Measurements from ENCODE around the gene RASA3.
"Not testable (repeated sequence)": the region's sequence is repeated elsewhere in the genome, so short reads cannot be mapped to it uniquely, and the experiment has no call there.

The RASA3 gene

GRCh38 chr13:114164681-114165429 is 32.4 kb upstream of the RASA3 start:
- Histone ChIP-seq H3K9me3 (ENCODE audit: control insufficient read depth, insufficient read depth, low read length) (no peaks in the 10 kb centered on the region), H3K36me3 (ENCODE audit: control insufficient read depth, insufficient read depth, low read length) (no peaks in the 10 kb centered on the region), H3K27me3 (ENCODE audit: control insufficient read depth, insufficient read depth, low read length) (no peaks in the 10 kb centered on the region), H3K9ac (ENCODE audit: low read depth, low read length) (no peak overlapping the region), H3K4me3 (ENCODE audit: low read depth, low read length) (no peak overlapping the region), H3K4me1 (ENCODE audit: control insufficient read depth, insufficient read depth, low read length) (no peaks in the 10 kb centered on the region)

- no peaks in the 10 kb centered on the region for H3K27me3 ChIP-seq (ENCODE audit: control insufficient read depth, insufficient read depth, low read length)
- no peaks in the 10 kb centered on the region for H3K9me3 ChIP-seq (ENCODE audit: control insufficient read depth, insufficient read depth, low read length)
- H3K9ac ChIP-seq (ENCODE audit: low read depth, low read length) = no peak overlapping the region
- H3K36me3 ChIP-seq (ENCODE audit: control insufficient read depth, insufficient read depth, low read length) = no peaks in the 10 kb centered on the region
- H3K4me3 ChIP-seq (ENCODE audit: low read depth, low read length) = no peak overlapping the region
- no peaks in the 10 kb centered on the region for H3K4me1 ChIP-seq (ENCODE audit: control insufficient read depth, insufficient read depth, low read length)
Measured at GRCh38 chr13:114164053-114164452, 31.6 kb upstream of the RASA3 start.

GRCh38 chr13:114162533-114162922 is 30.1 kb upstream of the RASA3 start:
- Histone ChIP-seq H3K27me3 (ENCODE audit: control insufficient read depth, insufficient read depth, low read length) (no peaks in the 10 kb centered on the region), H3K9me3 (ENCODE audit: control insufficient read depth, insufficient read depth, low read length) (no peaks in the 10 kb centered on the region), H3K36me3 (ENCODE audit: control insufficient read depth, insufficient read depth, low read length) (no peaks in the 10 kb centered on the region), H3K4me1 (ENCODE audit: control insufficient read depth, insufficient read depth, low read length) (no peaks in the 10 kb centered on the region), H3K4me3 (ENCODE audit: low read depth, low read length) (no peak overlapping the region), H3K9ac (ENCODE audit: low read depth, low read length) (no peak overlapping the region)

- H3K36me3 ChIP-seq (ENCODE audit: control insufficient read depth, insufficient read depth, low read length) = no peaks in the 10 kb centered on the region
- H3K9me3 ChIP-seq (ENCODE audit: control insufficient read depth, insufficient read depth, low read length) = no peaks in the 10 kb centered on the region
- H3K4me1 ChIP-seq (ENCODE audit: control insufficient read depth, insufficient read depth, low read length) = no peaks in the 10 kb centered on the region
- no peaks in the 10 kb centered on the region for H3K27me3 ChIP-seq (ENCODE audit: control insufficient read depth, insufficient read depth, low read length)
- H3K4me3 ChIP-seq (ENCODE audit: low read depth, low read length) = no peak overlapping the region
- H3K9ac ChIP-seq (ENCODE audit: low read depth, low read length) = no peak overlapping the region
Measured at GRCh38 chr13:114161644-114162532, 29.5 kb upstream of the RASA3 start.

GRCh38 chr13:114161028-114161556 is 28.7 kb upstream of the RASA3 start:
- no peaks in the 10 kb centered on the region for H3K27me3 ChIP-seq (ENCODE audit: control insufficient read depth, insufficient read depth, low read length)
- H3K4me1 ChIP-seq (ENCODE audit: control insufficient read depth, insufficient read depth, low read length) = no peaks in the 10 kb centered on the region
- H3K9ac ChIP-seq (ENCODE audit: low read depth, low read length) = no peak overlapping the region
- no peak overlapping the region for H3K4me3 ChIP-seq (ENCODE audit: low read depth, low read length)
- no peaks in the 10 kb centered on the region for H3K36me3 ChIP-seq (ENCODE audit: control insufficient read depth, insufficient read depth, low read length)
- no peaks in the 10 kb centered on the region for H3K9me3 ChIP-seq (ENCODE audit: control insufficient read depth, insufficient read depth, low read length)

GRCh38 chr13:114158869-114159666 is 26.6 kb upstream of the RASA3 start:
- not testable (repeated sequence) for H3K9me3 ChIP-seq (ENCODE audit: control insufficient read depth, insufficient read depth, low read length); H3K27me3 ChIP-seq (ENCODE audit: control insufficient read depth, insufficient read depth, low read length); H3K4me1 ChIP-seq (ENCODE audit: control insufficient read depth, insufficient read depth, low read length); H3K4me3 ChIP-seq (ENCODE audit: low read depth, low read length); H3K36me3 ChIP-seq (ENCODE audit: control insufficient read depth, insufficient read depth, low read length); H3K9ac ChIP-seq (ENCODE audit: low read depth, low read length)

- Histone ChIP-seq H3K4me1 (ENCODE audit: control insufficient read depth, insufficient read depth, low read length) (no peaks in the 10 kb centered on the region), H3K36me3 (ENCODE audit: control insufficient read depth, insufficient read depth, low read length) (no peaks in the 10 kb centered on the region), H3K27me3 (ENCODE audit: control insufficient read depth, insufficient read depth, low read length) (peaks cover 3% of the 10 kb centered on the region)
Measured at GRCh38 chr13:114157869-114158495, 25.6 kb upstream of the RASA3 start.

GRCh38 chr13:114155926-114156883 is 23.8 kb upstream of the RASA3 start:
- no peaks in the 10 kb centered on the region for H3K9me3 ChIP-seq (ENCODE audit: control insufficient read depth, insufficient read depth, low read length)
- H3K27me3 ChIP-seq (ENCODE audit: control insufficient read depth, insufficient read depth, low read length) = peaks cover 3% of the 10 kb centered on the region
- no peak overlapping the region for H3K4me3 ChIP-seq (ENCODE audit: low read depth, low read length)
- no peak overlapping the region for H3K9ac ChIP-seq (ENCODE audit: low read depth, low read length)
- H3K36me3 ChIP-seq (ENCODE audit: control insufficient read depth, insufficient read depth, low read length) = no peaks in the 10 kb centered on the region
- H3K4me1 ChIP-seq (ENCODE audit: control insufficient read depth, insufficient read depth, low read length) = no peaks in the 10 kb centered on the region

More at GRCh38 chr13:114157869-114158495, 25.6 kb upstream of the RASA3 start:
- no peak overlapping the region for H3K9ac ChIP-seq (ENCODE audit: low read depth, low read length)
- H3K4me3 ChIP-seq (ENCODE audit: low read depth, low read length) = no peak overlapping the region
- H3K9me3 ChIP-seq (ENCODE audit: control insufficient read depth, insufficient read depth, low read length) = no peaks in the 10 kb centered on the region

- Histone ChIP-seq H3K4me3 (ENCODE audit: low read depth, low read length) (no peak overlapping the region), H3K36me3 (ENCODE audit: control insufficient read depth, insufficient read depth, low read length) (no peaks in the 10 kb centered on the region), H3K27me3 (ENCODE audit: control insufficient read depth, insufficient read depth, low read length) (peaks cover 3% of the 10 kb centered on the region), H3K9ac (ENCODE audit: low read depth, low read length) (no peak overlapping the region), H3K9me3 (ENCODE audit: control insufficient read depth, insufficient read depth, low read length) (no peaks in the 10 kb centered on the region), H3K4me1 (ENCODE audit: control insufficient read depth, insufficient read depth, low read length) (no peaks in the 10 kb centered on the region)
Measured at GRCh38 chr13:114155320-114155719, 22.9 kb upstream of the RASA3 start.

- Histone ChIP-seq H3K9ac (ENCODE audit: low read depth, low read length) (no peak overlapping the region), H3K36me3 (ENCODE audit: control insufficient read depth, insufficient read depth, low read length) (no peaks in the 10 kb centered on the region), H3K27me3 (ENCODE audit: control insufficient read depth, insufficient read depth, low read length) (peaks cover 3% of the 10 kb centered on the region), H3K4me3 (ENCODE audit: low read depth, low read length) (no peak overlapping the region), H3K4me1 (ENCODE audit: control insufficient read depth, insufficient read depth, low read length) (no peaks in the 10 kb centered on the region), H3K9me3 (ENCODE audit: control insufficient read depth, insufficient read depth, low read length) (no peaks in the 10 kb centered on the region)
Measured at GRCh38 chr13:114154476-114154875, 22.1 kb upstream of the RASA3 start.

Data from iPS-15b (cell line).